ENCODE results near the gene IQSEC2.

IQSEC2 gene

DNA sequence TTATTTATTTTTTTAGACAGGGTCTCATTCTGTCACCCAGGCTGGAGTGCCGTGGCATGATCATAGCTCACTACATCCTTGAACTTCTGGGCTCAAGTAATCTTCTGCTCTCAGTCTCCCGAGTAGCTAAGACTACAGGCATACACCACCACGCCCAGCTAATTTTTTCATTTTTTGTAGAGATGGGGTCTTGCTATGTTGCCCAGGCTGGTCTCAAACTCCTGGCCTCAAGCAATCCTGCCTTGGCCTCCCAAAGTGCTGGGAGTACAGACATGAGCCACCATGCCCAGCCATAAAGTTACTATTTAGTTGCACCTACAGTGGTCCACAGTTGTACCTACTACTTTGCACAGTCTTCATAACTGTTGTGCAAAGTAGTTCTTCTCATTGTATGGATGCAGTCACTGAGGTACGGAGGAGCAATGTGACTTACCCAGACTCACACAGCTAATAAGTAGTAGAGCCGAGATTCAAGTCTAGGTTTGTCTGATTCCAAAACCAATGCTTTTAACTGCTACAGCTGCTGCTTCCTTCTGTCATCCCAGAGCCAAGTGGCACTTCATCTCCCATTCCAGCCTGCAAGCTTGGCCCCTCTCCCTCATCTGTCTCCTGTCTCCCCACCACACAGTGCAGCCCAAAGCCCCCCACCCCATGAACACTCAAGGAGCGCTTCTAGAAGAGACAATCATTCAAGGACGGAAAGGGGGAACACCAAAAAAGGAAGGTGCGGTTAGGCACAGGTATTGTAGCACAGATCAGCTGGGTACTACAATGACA lies 24.0 kb upstream of the IQSEC2 start:
- no peak for DNase-seq

DNA sequence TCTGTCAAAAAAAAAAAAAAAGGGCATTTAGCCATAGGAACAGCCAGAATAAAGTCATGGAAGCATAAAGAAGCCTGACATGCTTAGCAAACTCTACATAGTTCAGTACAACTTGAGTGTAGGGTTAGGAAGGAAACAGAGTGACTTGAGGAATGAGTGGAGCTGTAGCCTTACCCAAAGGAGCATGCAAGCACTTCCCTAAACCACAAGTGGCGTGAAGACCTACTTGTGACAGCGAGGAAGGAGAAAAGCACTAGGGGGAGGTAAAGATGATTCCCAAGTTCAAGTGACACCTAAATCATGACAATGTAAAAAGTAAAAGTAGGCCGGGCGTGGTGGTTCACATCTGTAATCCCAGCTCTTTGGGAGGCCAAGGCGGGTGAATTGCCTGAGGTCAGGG lies 21.8 kb upstream of the IQSEC2 start:
- DNase-seq = no peak

DNA sequence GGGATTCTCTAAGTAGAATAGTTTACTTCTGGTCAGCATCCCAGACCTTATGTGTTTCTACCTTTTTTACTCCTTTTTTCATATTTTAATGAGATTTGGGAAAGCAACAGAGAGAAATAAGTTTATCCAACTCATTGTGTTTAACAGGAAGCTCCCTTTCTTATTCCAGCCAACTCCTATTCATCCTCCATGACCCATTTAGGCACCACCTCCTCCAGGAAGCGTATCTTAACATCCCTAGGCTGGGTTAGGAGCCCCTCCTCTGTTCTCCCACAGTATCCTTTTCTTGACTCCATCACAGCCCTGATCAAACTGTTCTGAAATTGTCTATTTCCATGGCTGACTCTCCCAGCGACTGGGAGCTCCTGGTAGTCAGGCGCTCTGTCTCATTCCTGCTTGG lies 18.8 kb upstream of the IQSEC2 start:
- DNase-seq = no peak

DNA sequence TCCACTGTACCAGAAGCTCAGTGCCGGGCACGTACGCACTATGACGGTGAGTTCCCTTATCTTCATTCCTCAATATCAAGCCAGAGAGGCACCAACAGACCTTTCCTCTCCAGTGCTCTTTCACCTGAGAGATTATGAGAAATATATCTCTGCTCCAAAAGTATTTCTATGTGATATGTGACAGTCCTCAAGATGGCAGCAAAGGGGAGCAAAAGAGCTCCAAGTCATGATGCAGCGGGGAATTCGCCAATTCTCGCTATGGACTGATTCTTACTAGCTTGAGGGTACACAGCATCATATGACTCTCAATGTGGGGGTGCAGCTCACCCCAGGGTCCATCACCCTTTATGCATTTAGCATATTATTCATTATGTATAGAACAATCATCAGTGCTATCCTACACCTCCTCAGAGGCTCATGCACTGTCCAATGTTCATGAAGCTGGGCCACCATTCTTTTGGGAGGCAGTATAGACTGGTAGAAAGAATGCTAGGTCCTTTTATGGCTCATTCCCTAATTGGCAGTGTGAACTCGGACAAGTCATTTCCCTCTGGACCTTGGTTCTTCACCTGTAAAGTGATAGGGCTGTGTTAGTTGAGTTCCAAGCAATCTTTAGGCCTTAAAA lies 12.8 kb upstream of the IQSEC2 start:
- no peak for DNase-seq

DNA sequence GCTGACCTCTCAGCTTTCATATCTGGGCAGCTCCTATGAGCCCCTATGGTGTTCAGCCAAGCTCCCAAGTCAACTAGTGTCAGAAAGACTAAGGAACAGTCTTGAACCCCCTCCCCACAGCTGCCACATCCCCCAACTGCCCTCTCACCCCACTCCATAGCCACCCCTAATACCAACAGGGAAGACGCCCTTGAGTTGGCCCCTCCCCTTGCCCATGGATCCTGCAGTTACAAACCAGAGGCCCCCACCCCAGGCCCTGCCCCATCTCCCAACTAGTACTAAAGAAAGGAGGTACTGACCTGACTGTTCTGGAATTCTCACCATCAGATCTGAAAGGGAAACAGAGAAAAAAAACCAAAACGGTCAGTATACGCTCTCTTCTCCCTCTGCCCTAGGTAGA lies 10.2 kb upstream of the IQSEC2 start:
- no peak for DNase-seq

DNA sequence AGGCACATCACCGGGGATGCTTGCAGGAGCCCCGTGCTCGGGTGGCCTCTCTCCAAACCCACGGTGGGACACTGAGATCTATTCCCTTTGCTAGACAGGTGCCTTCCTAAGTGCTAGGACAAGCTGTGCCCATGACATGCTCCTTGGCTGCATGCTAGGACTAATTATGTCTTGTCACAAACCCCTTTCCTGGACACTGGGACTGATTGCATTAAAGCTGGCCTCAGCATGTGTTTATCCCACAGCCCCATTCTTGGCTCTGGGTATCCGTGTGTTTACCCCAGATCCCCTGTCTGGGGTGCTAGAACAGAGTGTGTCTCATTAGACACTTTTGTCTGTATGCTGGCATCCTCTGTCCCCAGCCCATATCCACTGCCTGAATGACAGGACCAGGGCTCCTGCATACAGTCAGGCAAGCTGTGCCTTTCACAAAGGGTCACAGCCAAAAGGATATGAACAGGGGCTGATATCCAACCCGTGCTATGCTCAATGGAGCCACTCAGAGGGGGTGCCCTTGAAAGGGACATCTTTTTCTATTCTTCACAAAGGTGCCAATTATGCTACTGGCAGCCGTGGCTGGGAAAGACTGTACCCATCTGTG lies 9.2 kb upstream of the IQSEC2 start:
- no peak for DNase-seq

DNA sequence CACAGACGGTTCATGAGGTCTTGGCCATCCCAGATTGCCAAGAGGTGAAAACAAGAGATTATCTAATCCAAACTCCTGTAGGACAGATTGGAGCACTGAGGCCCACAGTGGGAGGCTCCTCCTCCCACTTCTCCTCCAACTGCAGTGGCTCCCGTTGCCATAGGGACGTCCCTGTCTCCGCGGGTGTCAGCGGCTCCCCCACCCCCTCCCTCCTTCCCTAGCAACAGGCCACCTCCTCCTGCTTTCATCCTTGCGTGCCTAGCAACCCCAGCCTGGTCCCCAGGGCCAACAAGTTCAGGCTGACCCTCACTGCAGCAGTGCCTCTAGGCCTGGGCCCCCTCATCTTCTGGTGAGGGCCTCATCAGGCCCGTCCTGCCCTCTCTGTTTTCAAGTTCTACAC lies 6.8 kb upstream of the IQSEC2 start:
- DNase-seq = peak; percentile 4

DNA sequence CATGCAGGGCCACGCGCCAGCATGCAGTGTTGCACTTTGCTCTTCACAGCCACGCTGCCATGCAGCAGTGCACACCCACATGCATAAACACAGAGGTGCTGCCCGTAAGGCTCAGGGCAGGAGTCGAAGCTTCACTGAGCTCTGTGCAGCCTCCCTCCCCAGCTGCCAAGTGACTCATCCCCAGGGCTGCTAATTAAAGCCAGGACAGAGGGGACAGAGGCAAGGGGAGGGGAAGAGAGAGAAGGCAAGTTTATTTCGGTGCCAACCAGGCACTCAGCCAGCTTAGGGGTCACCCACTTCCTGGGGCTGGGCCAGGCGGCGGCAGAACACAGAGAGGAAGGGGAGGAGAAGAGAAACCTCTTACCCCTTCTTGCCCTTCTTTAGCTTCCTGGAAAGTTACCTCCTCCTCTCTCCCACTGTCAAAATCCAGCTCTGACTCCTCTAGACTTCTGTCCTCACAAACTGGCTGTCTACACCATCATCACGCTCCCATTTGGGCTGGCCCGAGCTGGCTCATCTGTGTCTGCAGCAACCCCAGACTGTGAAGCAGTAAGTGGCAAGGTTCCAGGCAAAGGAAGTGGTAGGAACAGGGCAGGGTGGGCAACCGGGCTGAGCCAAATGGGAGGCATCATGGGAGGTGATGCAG lies 6.2 kb upstream of the IQSEC2 start:
- DNase-seq = peak; percentile 9

DNA sequence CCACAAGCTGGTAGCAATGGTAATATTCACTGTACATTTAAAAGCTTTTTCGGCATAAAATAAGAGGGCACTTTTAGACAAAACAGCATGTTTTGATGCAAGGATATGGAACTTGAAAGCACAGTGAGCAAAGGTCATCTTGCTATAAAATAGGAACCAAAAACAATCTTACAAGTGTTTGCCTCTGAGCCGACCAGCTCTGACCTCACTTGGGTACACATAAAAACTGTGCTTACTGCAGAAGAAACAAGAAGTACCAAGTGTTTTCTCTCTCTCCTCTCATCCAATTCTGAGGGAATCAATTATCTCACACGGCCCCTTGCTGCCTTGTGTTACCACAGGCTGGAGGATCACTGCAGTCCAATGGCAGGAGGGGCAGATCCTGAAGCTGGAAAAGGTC lies 4.8 kb upstream of the IQSEC2 start:
- no peak for DNase-seq

DNA sequence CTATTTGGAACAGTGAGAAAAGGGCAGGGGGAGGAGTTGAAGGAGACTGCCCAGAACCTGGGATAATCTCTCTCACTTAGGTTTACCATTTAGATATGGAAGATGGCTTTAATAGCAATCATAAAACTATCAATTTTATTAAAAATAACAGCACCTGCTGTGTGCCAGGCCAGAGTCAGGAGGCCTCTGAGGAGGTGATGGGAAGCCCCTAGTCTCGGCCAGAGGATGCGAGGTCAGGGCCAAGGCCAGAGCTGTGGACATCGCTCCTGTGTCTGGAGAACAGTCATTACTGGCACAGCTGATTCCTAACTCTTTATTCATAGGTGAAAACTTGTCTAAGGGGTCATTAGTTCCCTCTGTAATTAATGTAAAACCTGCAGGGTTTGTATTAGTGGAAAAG lies 4.2 kb upstream of the IQSEC2 start:
- DNase-seq = no peak

DNA sequence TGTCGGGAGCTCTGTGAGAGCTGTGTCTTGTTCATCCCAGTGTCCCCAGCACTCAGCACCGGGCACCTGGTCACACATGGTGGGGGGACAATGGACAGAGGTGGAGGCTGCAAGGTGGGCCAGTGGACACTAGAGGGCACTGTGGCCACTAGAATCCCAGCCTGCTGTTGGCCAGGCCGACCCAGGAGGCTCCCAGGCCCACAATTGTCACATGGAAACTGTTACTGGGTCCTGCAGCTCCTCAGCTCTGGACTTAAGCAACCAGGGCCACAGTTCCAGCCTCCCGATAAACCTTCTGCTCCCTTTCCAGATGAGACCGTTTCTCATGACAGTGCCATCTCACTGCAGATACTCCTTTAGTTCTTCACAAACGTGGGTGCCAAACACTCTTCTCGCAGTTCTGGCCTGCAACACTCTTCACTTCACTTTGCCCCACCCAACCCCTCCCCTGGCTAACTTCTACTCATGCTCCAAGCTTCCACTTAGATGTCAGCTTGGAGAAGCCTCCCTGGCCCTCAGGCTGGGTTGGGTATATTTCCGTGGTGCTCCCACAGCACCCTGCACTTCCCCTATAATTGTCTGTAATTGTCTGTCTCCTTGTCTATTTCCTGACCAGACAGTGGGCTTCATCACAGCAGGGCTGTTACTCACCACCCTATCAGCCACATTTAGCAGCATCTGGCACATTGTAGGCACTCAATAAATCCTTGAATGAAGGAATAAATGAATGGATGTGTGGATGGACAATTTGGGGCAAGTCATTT lies 3.5 kb upstream of the IQSEC2 start:
- no peak for DNase-seq

DNA sequence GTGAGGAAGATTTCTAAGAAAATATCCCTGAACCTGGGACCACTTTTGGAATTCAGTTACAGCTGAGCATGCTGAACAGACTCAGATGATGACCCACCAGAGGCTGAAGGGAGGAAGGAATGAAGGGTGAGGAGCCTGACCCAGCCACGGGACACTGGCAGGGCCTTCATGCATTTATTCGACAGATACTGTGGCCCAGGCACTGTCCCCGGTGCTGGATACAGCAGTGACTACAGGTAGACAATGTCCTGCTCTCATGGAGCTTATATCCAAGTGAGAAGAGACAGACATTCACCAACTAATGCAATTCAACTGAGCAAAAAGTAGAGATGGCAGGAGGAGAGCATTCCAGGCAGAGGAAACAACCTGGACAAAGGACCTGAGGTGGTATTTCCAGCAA lies 2.2 kb upstream of the IQSEC2 start:
- no peak for DNase-seq

DNA sequence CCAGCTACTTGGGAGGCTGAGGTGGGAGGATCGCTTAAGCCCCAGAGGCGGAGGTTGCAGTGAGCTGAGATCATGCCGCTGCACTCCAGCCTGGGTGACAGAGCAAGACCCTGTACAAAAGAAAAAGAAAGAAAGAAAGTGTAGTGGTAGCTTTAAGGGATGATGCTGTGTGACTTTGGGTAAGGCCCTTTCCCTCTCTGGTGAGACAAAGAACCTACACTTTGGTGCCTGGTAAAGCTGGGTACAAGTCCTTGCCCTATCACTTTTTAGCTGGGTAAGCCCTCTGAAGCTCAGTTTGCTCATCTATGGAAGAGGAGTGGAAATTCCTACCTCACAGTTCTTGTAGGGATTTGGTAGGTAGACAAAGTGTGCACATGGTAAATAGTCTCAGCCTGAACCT lies 1.7 kb upstream of the IQSEC2 start:
- DNase-seq = no peak

DNA sequence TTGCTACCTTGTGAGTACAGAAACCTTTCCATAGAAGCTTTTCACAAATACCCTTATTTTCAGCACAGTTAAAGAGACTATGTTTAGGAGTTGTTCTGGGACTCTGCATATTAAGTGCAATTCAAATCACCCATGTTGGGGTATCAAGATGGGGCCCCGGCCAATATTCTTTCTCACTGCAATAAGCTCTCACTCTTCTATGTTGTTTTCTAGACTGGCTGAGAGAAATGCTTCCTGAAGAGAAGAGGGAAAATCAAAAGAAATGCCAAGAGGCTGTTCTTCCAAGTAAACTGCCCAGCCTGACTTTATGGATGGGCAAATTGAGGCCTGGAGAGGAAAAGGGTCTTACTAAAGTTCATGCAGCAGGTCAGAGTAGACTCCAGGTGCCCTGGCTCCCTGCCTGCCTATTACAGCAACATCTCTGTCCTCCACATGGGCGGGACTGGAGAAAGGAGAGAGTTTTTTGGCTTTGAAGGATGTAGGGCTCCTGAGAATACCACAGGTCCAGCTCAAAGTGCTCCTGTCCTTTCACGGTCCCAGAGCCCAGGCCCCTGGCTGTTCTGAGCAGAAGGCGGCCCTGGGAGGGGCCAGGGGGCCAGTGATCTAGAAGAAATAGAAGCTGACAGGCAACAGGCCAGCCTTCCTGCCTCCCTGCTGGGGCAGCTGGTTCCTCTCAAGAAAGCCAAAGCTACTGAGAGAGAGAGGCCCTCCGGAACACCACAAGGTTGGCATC lies 745 bp upstream of the IQSEC2 start:
- DNase-seq = no peak

DNA sequence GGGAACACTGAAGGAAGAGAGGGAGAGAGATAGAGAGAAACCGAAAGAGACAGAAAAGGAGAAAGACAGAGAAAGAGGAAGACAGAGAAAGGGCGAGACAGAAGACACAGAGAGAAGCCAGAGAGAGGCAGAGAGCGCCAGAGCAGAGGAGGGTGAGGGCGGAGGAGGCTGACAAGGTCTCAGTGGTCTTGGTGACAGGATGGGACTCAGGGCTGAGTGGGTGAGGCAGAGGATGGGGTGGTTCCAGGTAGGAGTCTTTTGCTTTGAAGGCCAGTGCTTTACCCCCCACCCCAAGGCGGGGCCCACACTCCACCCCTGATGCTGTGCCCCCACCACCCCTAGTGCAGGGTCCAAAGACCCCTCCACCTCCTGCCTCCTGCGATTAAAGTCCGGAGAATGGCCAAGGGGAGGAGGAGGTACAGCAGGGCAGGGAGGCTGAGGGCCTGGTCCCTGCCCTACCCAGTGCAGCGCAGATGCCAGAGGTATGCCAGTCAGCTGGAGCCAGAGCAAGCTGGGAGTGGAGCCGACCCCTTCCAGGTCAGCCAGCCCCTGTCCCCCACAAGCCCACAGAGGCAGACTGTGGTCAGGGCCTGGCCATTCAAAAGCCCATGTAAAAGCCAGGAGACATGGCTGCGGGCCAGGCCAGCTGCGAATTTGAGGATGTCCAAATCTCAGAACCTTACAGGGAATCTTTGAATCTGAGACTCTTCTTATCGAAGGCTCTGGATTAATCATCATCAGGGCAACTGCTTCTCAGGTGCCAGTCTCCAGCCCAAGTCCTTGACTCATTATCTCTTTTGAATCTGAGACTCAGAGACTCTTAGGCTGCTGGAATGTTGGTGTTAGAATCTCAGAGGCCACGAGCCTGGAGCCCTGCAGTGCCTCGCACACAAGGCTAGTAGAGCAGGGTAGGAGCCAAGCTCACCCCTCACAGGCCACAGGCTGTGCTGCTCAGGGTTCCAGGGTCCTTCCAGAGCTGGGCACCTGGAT lies 758 bp downstream of the IQSEC2 start:
- no peak for DNase-seq

DNA sequence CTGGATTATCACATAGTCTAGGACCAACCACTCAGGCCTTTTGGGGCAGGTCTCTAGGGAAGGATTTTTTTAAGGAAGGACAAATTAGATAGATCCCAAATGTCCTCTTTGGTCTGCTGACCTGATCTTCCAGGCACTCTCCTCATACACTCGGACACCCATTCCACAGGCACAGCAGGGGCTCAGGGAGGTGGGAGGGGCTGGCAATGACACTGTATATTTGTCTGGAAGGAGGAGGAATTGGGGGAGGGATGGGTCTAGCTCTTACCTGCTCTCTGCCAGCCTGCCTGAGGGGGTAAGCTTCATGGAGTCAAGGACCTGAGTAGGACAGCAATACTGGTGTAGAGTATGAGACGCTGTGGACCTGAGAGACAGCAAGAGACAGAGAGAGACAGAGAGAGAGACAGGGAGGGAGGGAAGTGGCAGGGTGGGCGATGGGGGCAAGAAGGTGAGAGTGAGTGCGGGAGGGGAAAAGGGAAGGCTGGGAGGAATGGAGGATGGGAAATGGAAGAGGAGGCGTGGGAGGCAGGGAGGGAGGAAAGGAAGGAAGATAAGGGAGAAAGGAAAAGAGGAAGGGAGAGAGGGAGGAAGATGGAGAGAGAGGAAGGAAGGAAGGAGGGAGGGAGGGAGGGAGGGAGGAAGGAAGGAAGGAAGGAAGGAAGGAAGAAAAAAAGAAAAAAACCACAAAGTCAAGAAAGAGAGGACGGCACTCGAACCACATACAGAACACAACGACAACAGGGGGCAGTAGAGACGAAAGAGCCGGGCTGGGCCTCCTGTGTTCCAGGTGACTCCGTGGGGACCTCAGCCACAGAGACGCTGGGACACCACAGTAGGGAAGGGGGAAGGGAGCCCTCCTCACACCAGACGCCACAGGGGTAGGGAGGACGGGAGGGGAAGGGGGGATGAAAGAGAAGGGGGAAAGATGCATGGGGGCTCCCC lies 1.8 kb downstream of the IQSEC2 start:
- no peak for DNase-seq

DNA sequence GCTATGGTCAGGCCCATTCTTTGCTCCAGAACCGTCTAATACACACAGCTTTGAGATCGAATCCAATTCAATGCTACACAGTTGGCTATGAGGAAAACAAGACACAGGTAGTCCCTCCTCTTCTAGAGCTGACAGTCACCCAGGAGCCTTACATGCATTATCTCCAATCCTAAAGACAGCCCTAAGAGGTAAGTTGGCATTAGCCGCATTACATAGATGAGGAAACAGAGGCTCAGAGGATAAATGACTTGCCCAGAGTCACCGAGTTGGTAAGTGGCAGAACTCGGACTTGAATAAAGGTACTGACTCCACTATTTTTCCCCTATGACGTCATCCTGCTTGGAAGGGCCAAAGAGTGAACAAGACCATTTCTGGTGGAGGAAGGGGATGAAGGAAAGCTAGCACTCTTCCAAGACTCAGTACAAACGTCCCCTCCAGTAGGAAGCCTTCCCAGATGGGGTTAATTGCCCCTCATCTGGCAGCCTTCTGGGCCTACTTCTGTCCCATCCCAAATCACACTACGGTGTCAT lies 8.5 kb downstream of the IQSEC2 start:
- DNase-seq = no peak

DNA sequence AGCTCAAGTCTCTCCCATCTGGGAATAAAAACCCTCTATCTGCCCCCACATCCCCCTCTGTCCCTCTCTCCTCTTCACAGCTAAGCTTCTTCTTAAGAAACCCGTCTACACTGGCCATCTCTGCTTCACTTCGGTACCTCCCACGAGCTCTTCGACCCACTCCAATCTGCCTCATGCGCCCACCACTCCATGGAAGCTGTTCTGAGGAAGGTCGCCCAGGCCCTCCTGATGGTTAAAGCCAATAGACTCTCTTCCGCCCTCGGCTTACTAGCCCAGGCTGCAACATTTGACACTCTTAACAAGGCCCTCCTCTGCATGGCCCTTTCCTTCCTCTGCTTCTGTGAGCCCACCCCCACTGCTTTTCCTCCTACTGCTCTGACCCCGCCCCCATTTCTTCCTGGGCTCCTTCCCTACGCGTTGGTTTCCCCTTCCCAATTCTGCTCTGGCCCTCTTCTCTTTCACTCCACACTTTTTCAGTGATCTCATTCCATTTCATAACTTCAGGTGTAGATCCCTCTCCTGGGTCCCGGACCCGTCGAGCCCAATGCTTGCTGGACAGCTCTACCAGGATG lies 11.8 kb downstream of the IQSEC2 start:
- no peak for DNase-seq

DNA sequence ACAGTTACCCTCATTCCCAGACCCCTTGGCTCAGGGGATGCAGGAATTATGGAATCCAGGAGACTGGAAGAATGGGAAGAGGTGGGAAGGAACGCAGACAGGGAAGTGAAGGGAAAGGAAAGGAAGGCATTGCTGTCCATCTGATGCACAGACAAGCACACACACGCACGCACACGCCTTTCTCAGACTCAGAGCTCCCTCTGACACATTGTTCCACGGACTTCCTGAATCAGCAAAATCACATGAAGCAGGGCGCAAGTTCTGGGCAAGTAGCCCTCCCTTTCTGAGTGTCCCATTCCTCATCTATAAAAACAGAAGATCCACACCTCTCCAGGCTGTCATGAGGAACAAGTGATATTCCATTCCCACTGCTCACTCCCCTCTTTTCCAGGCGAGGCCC lies 13.2 kb downstream of the IQSEC2 start:
- DNase-seq = no peak

Measured in NCI-H2171 treated with DMSO at 0.1 percent for 48 hours (cell line).